Activated naive CD8-positive, alpha-beta T cell (primary cell): Measurements from ENCODE around the gene SUPT3H.
"Not testable (repeated sequence)": the region's sequence is repeated elsewhere in the genome, so short reads cannot be mapped to it uniquely, and the experiment has no call there.

Source experiments
- H3K27ac Mint-ChIP-seq: one replicate; pipeline ENCODE4 v1.8.0; 2021; ENCODE audit warnings: mixed read lengths
- H3K27me3 Mint-ChIP-seq: one replicate; pipeline ENCODE4 v1.8.0; 2021; ENCODE audit warnings: mixed read lengths
- H3K36me3 Mint-ChIP-seq: one replicate; pipeline ENCODE4 v1.8.0; 2021; ENCODE audit warnings: mixed read lengths
- H3K4me1 Mint-ChIP-seq: one replicate; pipeline ENCODE4 v1.8.0; 2021; ENCODE audit warnings: low read depth, mixed read lengths
- H3K4me3 Mint-ChIP-seq: one replicate; pipeline ENCODE4 v1.8.0; 2021; ENCODE audit warnings: mild to moderate bottlenecking, mixed read lengths
- H3K9me3 Mint-ChIP-seq: one replicate; pipeline ENCODE4 v1.8.0; 2021; ENCODE audit warnings: low read depth, mixed read lengths

Gene SUPT3H

GRCh38 chr6:45084257-45084656 is 293.5 kb downstream of the SUPT3H start:
- peaks cover 30% of the 10 kb centered on the region for H3K36me3 Mint-ChIP-seq
- H3K27me3 Mint-ChIP-seq, result no peaks in the 10 kb centered on the region
- peak overlapping the region; percentile 20 for H3K4me3 Mint-ChIP-seq
- H3K9me3 Mint-ChIP-seq, result peaks cover 17% of the 10 kb centered on the region
- peaks cover 20% of the 10 kb centered on the region for H3K4me1 Mint-ChIP-seq
- peak overlapping the region; percentile 75 for H3K27ac Mint-ChIP-seq

GRCh38 chr6:45082091-45082490 is 295.6 kb downstream of the SUPT3H start:
- Mint-ChIP-seq H3K27ac (no peak overlapping the region), H3K9me3 (peaks cover 25% of the 10 kb centered on the region), H3K36me3 (peaks cover 35% of the 10 kb centered on the region), H3K4me3 (no peak overlapping the region), H3K27me3 (no peaks in the 10 kb centered on the region), H3K4me1 (peaks cover 20% of the 10 kb centered on the region)

GRCh38 chr6:45081634-45082033 is 296.1 kb downstream of the SUPT3H start:
- no peak overlapping the region for H3K27ac Mint-ChIP-seq
- peaks cover 20% of the 10 kb centered on the region for H3K4me1 Mint-ChIP-seq
- no peaks in the 10 kb centered on the region for H3K27me3 Mint-ChIP-seq
- H3K4me3 Mint-ChIP-seq, result no peak overlapping the region
- peaks cover 37% of the 10 kb centered on the region for H3K36me3 Mint-ChIP-seq
- peaks cover 25% of the 10 kb centered on the region for H3K9me3 Mint-ChIP-seq

GRCh38 chr6:45078432-45078831 is 299.3 kb downstream of the SUPT3H start:
- no peak overlapping the region for H3K4me3 Mint-ChIP-seq
- H3K9me3 Mint-ChIP-seq, result peaks cover 19% of the 10 kb centered on the region
- peaks cover 25% of the 10 kb centered on the region for H3K4me1 Mint-ChIP-seq
- H3K27me3 Mint-ChIP-seq, result no peaks in the 10 kb centered on the region
- peaks cover 28% of the 10 kb centered on the region for H3K36me3 Mint-ChIP-seq
- H3K27ac Mint-ChIP-seq, result no peak overlapping the region

DNA sequence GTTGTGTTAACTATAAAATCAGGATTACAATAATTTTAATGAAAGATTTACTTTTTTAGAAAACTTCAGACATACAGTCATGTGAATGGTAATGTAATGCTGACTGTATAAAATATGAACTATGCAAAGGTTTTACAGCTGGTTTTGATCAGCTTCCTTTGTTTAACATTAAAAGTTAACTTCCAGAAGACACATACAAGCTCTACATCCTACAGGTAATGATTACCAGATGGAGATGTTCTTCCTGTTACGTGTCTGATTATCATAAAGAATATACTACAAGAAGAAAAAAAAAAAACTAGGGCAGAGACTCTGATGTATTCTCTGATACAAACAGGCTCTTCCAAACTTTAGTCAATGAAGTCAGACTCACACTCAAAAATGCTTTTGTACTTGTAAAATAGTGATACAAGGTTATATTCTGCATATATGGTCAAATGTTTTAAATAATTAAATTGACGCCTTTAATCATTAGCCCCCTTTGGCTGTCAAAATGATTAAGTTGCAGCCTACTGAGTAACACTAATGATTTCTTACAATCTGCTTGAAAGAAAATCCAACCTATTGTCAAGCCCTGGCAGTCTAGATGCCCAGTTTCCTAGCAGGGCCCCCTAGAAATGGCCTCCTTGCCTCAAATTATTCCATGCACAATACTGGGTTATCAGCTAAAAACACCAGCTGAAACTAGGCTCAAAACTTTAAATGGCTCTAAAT is 301.4 kb downstream of the SUPT3H start:
- H3K4me1 Mint-ChIP-seq, result peaks cover 41% of the 10 kb centered on the region
- no peak overlapping the region for H3K4me3 Mint-ChIP-seq
- H3K27ac Mint-ChIP-seq, result no peak overlapping the region
- peaks cover 19% of the 10 kb centered on the region for H3K9me3 Mint-ChIP-seq
- no peaks in the 10 kb centered on the region for H3K27me3 Mint-ChIP-seq
- H3K36me3 Mint-ChIP-seq, result peaks cover 25% of the 10 kb centered on the region

GRCh38 chr6:45075246-45075645 is 302.5 kb downstream of the SUPT3H start:
- Mint-ChIP-seq H3K4me3 (no peak overlapping the region), H3K9me3 (peaks cover 12% of the 10 kb centered on the region), H3K27ac (peak overlapping the region; percentile 67), H3K4me1 (peaks cover 42% of the 10 kb centered on the region), H3K36me3 (peaks cover 19% of the 10 kb centered on the region), H3K27me3 (no peaks in the 10 kb centered on the region)

GRCh38 chr6:45074439-45074838 is 303.3 kb downstream of the SUPT3H start:
- H3K36me3 Mint-ChIP-seq, result peaks cover 14% of the 10 kb centered on the region
- H3K4me1 Mint-ChIP-seq, result peaks cover 44% of the 10 kb centered on the region
- peak overlapping the region; percentile 76 for H3K27ac Mint-ChIP-seq
- H3K9me3 Mint-ChIP-seq, result peaks cover 8% of the 10 kb centered on the region
- H3K27me3 Mint-ChIP-seq, result no peaks in the 10 kb centered on the region
- peak overlapping the region; percentile 34 for H3K4me3 Mint-ChIP-seq

GRCh38 chr6:45073771-45074170 is 304.0 kb downstream of the SUPT3H start:
- Mint-ChIP-seq H3K9me3 (peaks cover 8% of the 10 kb centered on the region), H3K36me3 (peaks cover 13% of the 10 kb centered on the region), H3K27ac (peak overlapping the region; percentile 75), H3K27me3 (no peaks in the 10 kb centered on the region), H3K4me1 (peaks cover 44% of the 10 kb centered on the region), H3K4me3 (no peak overlapping the region)

GRCh38 chr6:45072673-45073072 is 305.1 kb downstream of the SUPT3H start:
- Mint-ChIP-seq H3K4me3 (peak overlapping the region; percentile 52), H3K27ac (peak overlapping the region; percentile 55), H3K27me3 (no peaks in the 10 kb centered on the region), H3K36me3 (peaks cover 5% of the 10 kb centered on the region), H3K9me3 (no peaks in the 10 kb centered on the region), H3K4me1 (peaks cover 44% of the 10 kb centered on the region)

DNA sequence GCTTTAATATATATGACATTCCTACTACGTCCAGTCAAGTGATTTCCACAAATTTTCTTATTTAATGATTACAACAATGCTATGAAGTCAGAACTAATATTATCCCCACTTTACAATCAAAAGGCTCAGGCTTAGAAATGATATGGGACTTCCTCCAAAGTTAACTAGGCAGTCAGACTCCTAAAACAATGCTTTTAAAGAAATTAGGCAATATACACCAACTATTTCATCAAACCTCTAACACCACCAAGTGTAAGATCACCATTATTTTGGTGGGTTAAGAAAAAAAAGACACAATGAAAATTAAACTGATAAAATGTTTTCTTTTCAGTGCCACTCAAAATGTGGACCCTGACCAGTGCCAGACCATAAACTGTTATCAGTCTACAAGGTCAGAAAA is 305.7 kb downstream of the SUPT3H start:
- no peak overlapping the region for H3K4me3 Mint-ChIP-seq
- H3K27ac Mint-ChIP-seq, result peak overlapping the region; percentile 54
- peaks cover 44% of the 10 kb centered on the region for H3K4me1 Mint-ChIP-seq
- peaks cover 4% of the 10 kb centered on the region for H3K36me3 Mint-ChIP-seq
- no peaks in the 10 kb centered on the region for H3K9me3 Mint-ChIP-seq
- no peaks in the 10 kb centered on the region for H3K27me3 Mint-ChIP-seq

- Mint-ChIP-seq H3K27ac (no peak overlapping the region), H3K4me1 (peaks cover 32% of the 10 kb centered on the region), H3K9me3 (no peaks in the 10 kb centered on the region), H3K4me3 (no peak overlapping the region), H3K27me3 (no peaks in the 10 kb centered on the region), H3K36me3 (no peaks in the 10 kb centered on the region)
Observed at GRCh38 chr6:45069091-45069490, 308.6 kb downstream of the SUPT3H start.

GRCh38 chr6:45067446-45067845 is 310.3 kb downstream of the SUPT3H start:
- not testable (repeated sequence) for H3K36me3 Mint-ChIP-seq, H3K4me3 Mint-ChIP-seq, H3K9me3 Mint-ChIP-seq, H3K27ac Mint-ChIP-seq, H3K27me3 Mint-ChIP-seq
- H3K4me1 Mint-ChIP-seq, result peaks cover 16% of the 10 kb centered on the region

DNA sequence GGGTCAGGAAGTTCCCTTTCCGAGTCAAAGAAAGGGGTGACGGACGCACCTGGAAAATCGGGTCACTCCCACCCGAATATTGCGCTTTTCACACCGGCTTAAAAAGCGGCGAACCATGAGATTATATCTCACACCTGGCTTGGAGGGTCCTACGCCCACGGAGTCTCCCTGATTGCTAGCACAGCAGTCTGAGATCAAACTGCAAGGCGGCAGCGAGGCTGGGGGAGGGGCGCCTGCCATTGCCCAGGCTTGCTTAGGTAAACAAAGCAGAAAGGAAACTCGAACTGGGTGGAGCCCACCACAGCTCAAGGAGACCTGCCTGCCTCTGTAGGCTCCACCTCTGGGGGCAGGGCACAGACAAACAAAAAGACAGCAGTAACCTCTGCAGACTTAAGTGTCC is 315.1 kb downstream of the SUPT3H start:
- Mint-ChIP-seq H3K36me3 (peaks cover 11% of the 10 kb centered on the region), H3K9me3 (peaks cover 18% of the 10 kb centered on the region)
- not testable (repeated sequence) for H3K27ac Mint-ChIP-seq, H3K4me1 Mint-ChIP-seq, H3K27me3 Mint-ChIP-seq, H3K4me3 Mint-ChIP-seq

- Mint-ChIP-seq H3K9me3 (peaks cover 18% of the 10 kb centered on the region), H3K4me1 (peaks cover 37% of the 10 kb centered on the region), H3K27ac (no peak overlapping the region), H3K36me3 (peaks cover 14% of the 10 kb centered on the region), H3K4me3 (no peak overlapping the region), H3K27me3 (no peaks in the 10 kb centered on the region)
Observed at GRCh38 chr6:45057711-45058110, 320.0 kb downstream of the SUPT3H start.

- no peak overlapping the region for H3K4me3 Mint-ChIP-seq
- H3K27me3 Mint-ChIP-seq, result no peaks in the 10 kb centered on the region
- peaks cover 55% of the 10 kb centered on the region for H3K4me1 Mint-ChIP-seq
- peaks cover 4% of the 10 kb centered on the region for H3K9me3 Mint-ChIP-seq
- H3K27ac Mint-ChIP-seq, result no peak overlapping the region
- H3K36me3 Mint-ChIP-seq, result peaks cover 7% of the 10 kb centered on the region
Observed at GRCh38 chr6:45054610-45055009, 323.1 kb downstream of the SUPT3H start.

DNA sequence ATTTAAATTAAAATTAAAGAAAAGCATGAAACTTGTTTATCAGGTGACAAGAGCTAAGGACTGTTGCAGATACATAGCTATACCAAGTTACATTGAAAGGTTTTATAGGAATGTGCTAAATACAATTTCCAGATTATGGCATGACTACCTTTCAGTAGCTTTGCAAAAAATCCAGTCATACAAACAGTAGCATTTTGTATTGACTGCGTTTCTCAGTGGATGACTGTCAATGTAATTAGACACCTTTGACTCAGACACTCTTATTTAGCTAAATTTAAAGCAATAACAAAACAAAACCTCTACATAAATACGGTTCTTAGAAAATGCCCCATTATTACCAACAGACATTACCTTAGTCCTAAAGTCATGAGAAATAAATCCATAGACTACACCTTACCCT is 325.4 kb downstream of the SUPT3H start:
- Mint-ChIP-seq H3K27me3 (no peaks in the 10 kb centered on the region), H3K36me3 (peaks cover 8% of the 10 kb centered on the region), H3K9me3 (peaks cover 7% of the 10 kb centered on the region), H3K4me3 (no peak overlapping the region), H3K27ac (no peak overlapping the region), H3K4me1 (peaks cover 69% of the 10 kb centered on the region)
